OCI-LY3 (cell line): ENCODE measurements around the gene NEK11.

Source experiments
- CTCF ChIP-seq: fragments of 200-600, 300-600 bp; sonication (generic); IDR thresholded peaks from 2 replicates; pipeline ENCODE4 v1.5.1; 2014; ENCODE audit warnings: antibody characterized with exemption, low read length, low read depth
- EZH2phosphoT487 ChIP-seq: fragments of 200-600 bp; shearing (Covaris generic); IDR thresholded peaks from 2 replicates; pipeline ENCODE4 v1.6.1; 2018; ENCODE audit warnings: antibody characterized with exemption, mixed run types, low read depth

DNA sequence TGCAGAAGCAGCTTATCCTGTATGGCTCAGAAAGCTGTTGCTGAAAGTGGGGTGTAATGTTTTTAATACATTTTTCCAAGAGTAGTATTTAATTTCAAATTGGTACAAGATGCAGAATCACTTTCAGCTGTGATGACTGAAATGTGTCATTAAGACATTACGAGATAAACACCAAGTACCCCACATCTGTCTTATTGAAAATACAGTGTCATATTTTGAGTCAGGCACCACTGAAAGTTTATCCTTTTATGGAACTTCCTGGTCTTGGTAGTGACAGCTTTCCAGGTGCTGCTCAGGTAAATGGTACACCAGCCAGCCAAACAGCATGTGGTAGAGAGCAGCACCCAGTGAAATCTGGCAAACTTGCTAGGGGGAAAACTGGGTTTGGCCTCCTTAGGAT is 17.0 kb upstream of the NEK11 start:
- TF ChIP-seq EZH2phosphoT487: no peak
- TF ChIP-seq CTCF: no peak
